Panc1 (cell line): Measurements from ENCODE around the gene ASB11. TPM values are rescaled to one million over a fixed set of nuclear protein-coding genes. Genes with fewer than 3 reads are reported as not detected.
A peak's percentile ranks its signal among the peaks of the same experiment; 100 is the strongest.

Experiments used
- ATAC-seq: fragments of 200-7000 bp; cut with Tn5 transposase; 2 replicates; pipeline ENCODE4 v1.9.1; 2020; ENCODE audit warnings: mild to moderate bottlenecking, moderate library complexity
- BruUV-seq: library from RNA; stranded (reverse); fragments of 400-500 nt; replicated peaks from 2 replicates; lab custom pipeline; 2021; lab: Mats Ljungman, UMichigan
- CTCF ChIA-PET: fragments of 300-600 bp; sonication (Branson Sonifier 250); formaldehyde crosslinking; loops from one replicate; lab custom pipeline; 2022; ENCODE audit warnings: antibody characterized with exemption; lab: Charles Lee
- POLR2A ChIA-PET: fragments of 300-600 bp; sonication (Branson Sonifier 250); formaldehyde crosslinking; loops from one replicate; lab custom pipeline; 2022; ENCODE audit warnings: antibody characterized with exemption; lab: Charles Lee
- DNase-seq: peaks from one replicate; pipeline ENCODE4 v3.0.0-alpha.2; 2010; ENCODE audit warnings: low read depth, low spot score
- H3K27ac ChIP-seq: 2 replicates; pipeline ENCODE4 v1.5.1; 2011; ENCODE audit warnings: mild to moderate bottlenecking, low read length, inconsistent platforms
- H3K27me3 ChIP-seq: fragments of 200-500 bp; sonication (Bioruptor generic); 2 replicates; pipeline ENCODE4 v1.6.0; 2014; ENCODE audit warnings: low read length, inconsistent platforms; ENCODE audit not compliant: control insufficient read depth, insufficient read depth
- H3K36me3 ChIP-seq: fragments of 200-500 bp; sonication (Bioruptor generic); 2 replicates; pipeline ENCODE4 v1.5.1; 2014; ENCODE audit warnings: inconsistent platforms, mild to moderate bottlenecking, low read length, moderate library complexity; ENCODE audit not compliant: control insufficient read depth, insufficient read depth
- H3K4me1 ChIP-seq: 2 replicates; pipeline ENCODE4 v1.5.1; 2011; ENCODE audit warnings: inconsistent platforms, mild to moderate bottlenecking, low read length, moderate library complexity; ENCODE audit not compliant: control insufficient read depth, insufficient read depth
- H3K4me3 ChIP-seq, 2 experiments: 2 replicates each; pipeline ENCODE4 v1.5.1; 2011 to 2012; ENCODE audit warnings: low read depth in 2 of 2, low read length in 2 of 2, mild to moderate bottlenecking in 2 of 2, inconsistent platforms in 1 of 2, moderate library complexity in 1 of 2
- H3K9me3 ChIP-seq: fragments of 200-500 bp; sonication (Bioruptor generic); 2 replicates; pipeline ENCODE4 v1.5.1; 2014; ENCODE audit warnings: low read depth, mild to moderate bottlenecking, inconsistent platforms, low read length, moderate library complexity; ENCODE audit not compliant: control insufficient read depth, insufficient read depth
- POLR2AphosphoS5 ChIP-seq: IDR thresholded peaks from 2 replicates; pipeline ENCODE4 v1.6.1; 2012; ENCODE audit warnings: mild to moderate bottlenecking, low read depth, low read length, moderate library complexity
- SIN3A ChIP-seq: IDR thresholded peaks from 2 replicates; pipeline ENCODE4 v1.6.1; 2012; ENCODE audit warnings: low read depth, mild to moderate bottlenecking, low read length, moderate library complexity, borderline replicate concordance; ENCODE audit not compliant: insufficient read depth
- TCF7L2 ChIP-seq: IDR thresholded peaks from 2 replicates; pipeline ENCODE4 v1.6.1; 2011; ENCODE audit warnings: mild to moderate bottlenecking, low read depth, low read length, inconsistent platforms
- in situ Hi-C: cut with HindIII; loops from 2 replicates; pipeline ENCODE4 v1.10.0; 2016; ENCODE audit warnings: low sequenced_read_pairs, low pct_unique_long_range_greater_than_20kb
- intact Hi-C: fragments of 100-400 bp; cut with micrococcal nuclease; formaldehyde crosslinking; loops from one replicate; pipeline ENCODE4 v1.10.0; 2022; ENCODE audit not compliant: unreplicated experiment
- total RNA-seq: library from RNA; stranded (reverse); gene quantifications from one replicate; pipeline ENCODE4 v1.2.1, GENCODE V29; 2021; ENCODE audit not compliant: unreplicated experiment
- TF ChIP-seq, protein P1 (sequence below): fragments of 450-650 bp; IDR thresholded peaks from 2 replicates; pipeline ENCODE4 v1.5.1; 2017; ENCODE audit warnings: mild to moderate bottlenecking
- TF ChIP-seq, protein P2 (sequence below), 2 experiments: IDR thresholded peaks; 2 replicates each; pipeline ENCODE4 v1.6.1; 2011 to 2012; ENCODE audit warnings: low read depth in 2 of 2, control low read depth in 1 of 2, low read length in 1 of 2, mild to moderate bottlenecking in 1 of 2, moderate library complexity in 1 of 2; ENCODE audit not compliant: insufficient read depth in 1 of 2

The ASB11 gene
- total RNA-seq, 1 experiment from 2014 or later: not detected

- no peak overlapping the region for H3K4me3 ChIP-seq
- H3K36me3 ChIP-seq: no peaks in the 10 kb centered on the region
- H3K4me1 ChIP-seq: no peaks in the 10 kb centered on the region
- H3K27me3 ChIP-seq: no peaks in the 10 kb centered on the region
- no peak overlapping the region for H3K27ac ChIP-seq
- in situ Hi-C loops: no loop called here
- intact Hi-C loops: loop anchor here (2.0 to 10.0 kb wide), 2 partner anchors 120 to 216 kb away; no protein-coding TSS in a partner anchor
- ATAC-seq (peak; percentile 70; the same call in 1 of the 2 replicates), DNase-seq (peak; percentile 13)
- ChIA-PET CTCF (no interaction called here), POLR2A (no interaction called here)
- no TSS peak for BruUV-seq
- no peaks in the 10 kb centered on the region for H3K9me3 ChIP-seq
- TF ChIP-seq, protein P1, sequence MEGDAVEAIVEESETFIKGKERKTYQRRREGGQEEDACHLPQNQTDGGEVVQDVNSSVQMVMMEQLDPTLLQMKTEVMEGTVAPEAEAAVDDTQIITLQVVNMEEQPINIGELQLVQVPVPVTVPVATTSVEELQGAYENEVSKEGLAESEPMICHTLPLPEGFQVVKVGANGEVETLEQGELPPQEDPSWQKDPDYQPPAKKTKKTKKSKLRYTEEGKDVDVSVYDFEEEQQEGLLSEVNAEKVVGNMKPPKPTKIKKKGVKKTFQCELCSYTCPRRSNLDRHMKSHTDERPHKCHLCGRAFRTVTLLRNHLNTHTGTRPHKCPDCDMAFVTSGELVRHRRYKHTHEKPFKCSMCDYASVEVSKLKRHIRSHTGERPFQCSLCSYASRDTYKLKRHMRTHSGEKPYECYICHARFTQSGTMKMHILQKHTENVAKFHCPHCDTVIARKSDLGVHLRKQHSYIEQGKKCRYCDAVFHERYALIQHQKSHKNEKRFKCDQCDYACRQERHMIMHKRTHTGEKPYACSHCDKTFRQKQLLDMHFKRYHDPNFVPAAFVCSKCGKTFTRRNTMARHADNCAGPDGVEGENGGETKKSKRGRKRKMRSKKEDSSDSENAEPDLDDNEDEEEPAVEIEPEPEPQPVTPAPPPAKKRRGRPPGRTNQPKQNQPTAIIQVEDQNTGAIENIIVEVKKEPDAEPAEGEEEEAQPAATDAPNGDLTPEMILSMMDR: peak; percentile 65
- TF ChIP-seq, protein P2, sequence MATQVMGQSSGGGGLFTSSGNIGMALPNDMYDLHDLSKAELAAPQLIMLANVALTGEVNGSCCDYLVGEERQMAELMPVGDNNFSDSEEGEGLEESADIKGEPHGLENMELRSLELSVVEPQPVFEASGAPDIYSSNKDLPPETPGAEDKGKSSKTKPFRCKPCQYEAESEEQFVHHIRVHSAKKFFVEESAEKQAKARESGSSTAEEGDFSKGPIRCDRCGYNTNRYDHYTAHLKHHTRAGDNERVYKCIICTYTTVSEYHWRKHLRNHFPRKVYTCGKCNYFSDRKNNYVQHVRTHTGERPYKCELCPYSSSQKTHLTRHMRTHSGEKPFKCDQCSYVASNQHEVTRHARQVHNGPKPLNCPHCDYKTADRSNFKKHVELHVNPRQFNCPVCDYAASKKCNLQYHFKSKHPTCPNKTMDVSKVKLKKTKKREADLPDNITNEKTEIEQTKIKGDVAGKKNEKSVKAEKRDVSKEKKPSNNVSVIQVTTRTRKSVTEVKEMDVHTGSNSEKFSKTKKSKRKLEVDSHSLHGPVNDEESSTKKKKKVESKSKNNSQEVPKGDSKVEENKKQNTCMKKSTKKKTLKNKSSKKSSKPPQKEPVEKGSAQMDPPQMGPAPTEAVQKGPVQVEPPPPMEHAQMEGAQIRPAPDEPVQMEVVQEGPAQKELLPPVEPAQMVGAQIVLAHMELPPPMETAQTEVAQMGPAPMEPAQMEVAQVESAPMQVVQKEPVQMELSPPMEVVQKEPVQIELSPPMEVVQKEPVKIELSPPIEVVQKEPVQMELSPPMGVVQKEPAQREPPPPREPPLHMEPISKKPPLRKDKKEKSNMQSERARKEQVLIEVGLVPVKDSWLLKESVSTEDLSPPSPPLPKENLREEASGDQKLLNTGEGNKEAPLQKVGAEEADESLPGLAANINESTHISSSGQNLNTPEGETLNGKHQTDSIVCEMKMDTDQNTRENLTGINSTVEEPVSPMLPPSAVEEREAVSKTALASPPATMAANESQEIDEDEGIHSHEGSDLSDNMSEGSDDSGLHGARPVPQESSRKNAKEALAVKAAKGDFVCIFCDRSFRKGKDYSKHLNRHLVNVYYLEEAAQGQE (IDR thresholded peaks at IDR 0.05; ENCODE audit: insufficient read depth in 1 of 2, low read depth in 2 of 2, low read length in 1 of 2): no peak
Measured at GRCh38 chrX:15349046-15349445, 33.6 kb upstream of the ASB11 start.

DNA sequence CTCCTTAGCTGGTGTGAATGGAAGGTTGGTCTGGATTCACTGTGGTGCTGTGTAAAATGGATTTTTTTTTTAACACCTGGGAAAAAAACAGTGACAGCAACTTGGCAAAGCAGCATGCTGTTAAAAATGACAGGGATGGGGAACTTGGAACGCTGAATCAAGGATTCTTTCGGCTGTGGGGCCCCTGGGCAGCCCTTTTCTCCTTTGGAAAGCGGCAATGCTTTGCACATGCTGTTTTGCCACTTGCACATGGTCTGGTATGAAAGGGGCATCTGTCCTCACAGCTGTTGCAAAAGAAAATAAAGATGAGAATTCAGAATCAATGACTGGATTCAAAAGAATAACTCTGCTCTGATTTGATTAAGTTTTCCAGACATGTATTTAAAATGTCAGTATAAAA is 30.5 kb upstream of the ASB11 start:
- no TSS peak for BruUV-seq
- ChIA-PET CTCF (no interaction called here), POLR2A (no interaction called here)
- DNase-seq: no peak
- Histone ChIP-seq H3K36me3 (no peaks in the 10 kb centered on the region), H3K4me1 (no peaks in the 10 kb centered on the region), H3K9me3 (no peaks in the 10 kb centered on the region), H3K4me3 (no peak overlapping the region), H3K27me3 (no peaks in the 10 kb centered on the region), H3K27ac (no peak overlapping the region)
- ATAC-seq: no peak
- TF ChIP-seq POLR2AphosphoS5: no peak
- TF ChIP-seq, protein P1: no peak
- no peak for TF ChIP-seq TCF7L2
- TF ChIP-seq SIN3A: no peak
- TF ChIP-seq, protein P2 (IDR thresholded peaks at IDR 0.05; ENCODE audit: insufficient read depth in 1 of 2, low read depth in 2 of 2, low read length in 1 of 2): no peak
- in situ Hi-C loops: no loop called here
- intact Hi-C loops: loop anchor here (10.0 kb wide), 1 partner anchor 219 kb away; no protein-coding TSS in a partner anchor
